K562 (cell line): ENCODE data around the gene PI16. TPM values are rescaled to one million over a fixed set of nuclear protein-coding genes. Genes with fewer than 3 reads are reported as not detected.

Experiments
- ATAC-seq: fragments of 200-7000 bp; cut with Tn5 transposase; 3 replicates; pipeline ENCODE4 v1.9.1; 2020; ENCODE audit warnings: moderate library complexity
- BruUV-seq: library from RNA; stranded (reverse); fragments of 400-500 nt; replicated peaks from 2 replicates; lab custom pipeline; 2021; lab: Mats Ljungman, UMichigan
- CTCF ChIA-PET: fragments of 300-600 bp; formaldehyde crosslinking; extraction: SDS; loops from one replicate; lab custom pipeline; 2021; ENCODE audit warnings: low intra/inter-chr PET ratio; lab: Yijun Ruan, JAX
- POLR2A ChIA-PET: fragments of 300-600, 350-650 bp; sonication (Branson Sonifier 250); formaldehyde crosslinking; extraction: SDS; loops from one replicate; lab custom pipeline; 2021; ENCODE audit warnings: antibody characterized with exemption, inconsistent platforms; lab: Yijun Ruan, JAX
- DNase-seq, 4 experiments: peaks; one replicate each; pipeline versions ENCODE4 v3.0.0 to v3.0.0-alpha.2; 2011 to 2018; ENCODE audit warnings: low spot score in 3 of 4, mixed read lengths in 3 of 4; ENCODE audit errors: extremely low read depth in 1 of 4
- FAIRE-seq: peaks from 2 replicates; lab custom pipeline; 2011; peaks lifted over from hg19 to GRCh38; lab: Jason Lieb, UNC
- H2AFZ ChIP-seq: 2 replicates; pipeline ENCODE4 v1.6.0; 2011; ENCODE audit warnings: low read depth, low read length, control low read depth, inconsistent platforms
- H3K27ac ChIP-seq: fragments of 200-600 bp; 3 replicates; pipeline ENCODE4 v1.8.0; 2011; ENCODE audit warnings: low read depth, mild to moderate bottlenecking, control low read depth, inconsistent platforms, low read length, moderate library complexity, mixed read lengths; ENCODE audit errors: extremely low read depth
- H3K27me3 ChIP-seq, 2 experiments: fragments of 300-600 bp in 1 of 2; 2 replicates in 1 of 2; 3 replicates in 1 of 2; pipeline versions ENCODE4 v1.6.0 to v1.8.0; 2011; ENCODE audit warnings: inconsistent platforms in 2 of 2, low read length in 2 of 2, mild to moderate bottlenecking in 1 of 2, mixed read lengths in 1 of 2, moderate library complexity in 1 of 2; ENCODE audit not compliant: control insufficient read depth in 2 of 2, insufficient read depth in 2 of 2
- H3K36me3 ChIP-seq: fragments of 300-600 bp; 3 replicates; pipeline ENCODE4 v1.8.0; 2011; ENCODE audit warnings: mild to moderate bottlenecking, low read length, inconsistent platforms; ENCODE audit not compliant: control insufficient read depth, insufficient read depth
- H3K4me1 ChIP-seq, 2 experiments: fragments of 200-600 bp in 1 of 2; replicated peaks in 1 of 2; 2 replicates in 1 of 2; 3 replicates in 1 of 2; pipeline versions ENCODE4 v1.5.1 to v1.8.0; 2011; ENCODE audit warnings: inconsistent platforms in 2 of 2, low read length in 2 of 2, mild to moderate bottlenecking in 1 of 2, mixed read lengths in 1 of 2, moderate library complexity in 1 of 2; ENCODE audit not compliant: control insufficient read depth in 2 of 2, insufficient read depth in 2 of 2
- H3K4me2 ChIP-seq: 2 replicates; pipeline ENCODE4 v1.6.1; 2011; ENCODE audit warnings: low read length, control low read depth, inconsistent platforms, mixed read lengths; ENCODE audit not compliant: insufficient read depth
- H3K4me3 ChIP-seq: fragments of 200-600 bp; sonication (generic), shearing (Covaris generic); 2 replicates; pipeline ENCODE4 v1.5.1; 2016; ENCODE audit warnings: control low read depth, inconsistent platforms
- H3K79me2 ChIP-seq: fragments of 200-600 bp; 3 replicates; pipeline ENCODE4 v1.8.0; 2011; ENCODE audit warnings: low read length, inconsistent platforms; ENCODE audit not compliant: control insufficient read depth, insufficient read depth
- H3K9ac ChIP-seq, 2 experiments: 2 replicates each; pipeline versions ENCODE4 v1.6.0 to v1.6.1; 2011; ENCODE audit warnings: low read depth in 2 of 2, low read length in 2 of 2, control low read depth in 1 of 2, inconsistent platforms in 1 of 2, mild to moderate bottlenecking in 1 of 2, mixed read lengths in 1 of 2; ENCODE audit not compliant: insufficient read depth in 1 of 2
- H3K9me1 ChIP-seq: one replicate; pipeline ENCODE4 v1.6.0; 2011; ENCODE audit warnings: inconsistent platforms, mild to moderate bottlenecking, low read length, moderate library complexity; ENCODE audit not compliant: control insufficient read depth, insufficient read depth
- H3K9me3 ChIP-seq: replicated peaks from 2 replicates; pipeline ENCODE4 v1.5.1; 2011; ENCODE audit warnings: low read depth, low read length, inconsistent platforms; ENCODE audit not compliant: control insufficient read depth, insufficient read depth
- H4K20me1 ChIP-seq: replicated peaks from 2 replicates; pipeline ENCODE4 v1.6.1; 2011; ENCODE audit warnings: low read length, inconsistent platforms, mixed read lengths; ENCODE audit not compliant: control insufficient read depth, insufficient read depth
- BRD9 ChIP-seq: fragments of 450-650 bp; IDR thresholded peaks from 2 replicates; pipeline ENCODE4 v1.6.1; 2018; ENCODE audit warnings: low read depth; ENCODE audit not compliant: partially characterized antibody
- CBFA2T3 ChIP-seq: fragments of 450-650 bp; IDR thresholded peaks from 2 replicates; pipeline ENCODE4 v1.6.1; 2017
- FOS ChIP-seq: IDR thresholded peaks from 3 replicates; pipeline ENCODE4 v1.6.1; 2011; ENCODE audit not compliant: insufficient read length; ENCODE audit errors: extremely low read depth
- FOXA1 ChIP-seq: fragments of 450-650 bp; IDR thresholded peaks from 2 replicates; pipeline ENCODE4 v1.6.1; 2016; ENCODE audit warnings: mild to moderate bottlenecking, borderline replicate concordance
- MAFG ChIP-seq: fragments of 450-650 bp; conservative IDR thresholded peaks from 2 replicates; pipeline ENCODE4 v1.6.1; 2016; ENCODE audit warnings: missing genetic modification characterization, missing compliant biosample characterization
- SMARCA4 ChIP-seq: fragments of 450-650 bp; IDR thresholded peaks from 2 replicates; pipeline ENCODE4 v1.6.1; 2016
- TCF7 ChIP-seq: sonication (generic); IDR thresholded peaks from 2 replicates; pipeline ENCODE4 v1.6.1; 2016; ENCODE audit warnings: antibody characterized with exemption, borderline replicate concordance
- TEAD1 ChIP-seq, 2 experiments: fragments of 450-650 bp in 1 of 2; sonication (generic) in 1 of 2; formaldehyde crosslinking; IDR thresholded peaks; 2 replicates each; pipeline versions ENCODE4 v1.4.0 to v1.8.0; 2020 to 2022; ENCODE audit warnings: mild to moderate bottlenecking in 2 of 2, missing genetic modification reagents in 1 of 2
- USF2 ChIP-seq: sonication (generic); formaldehyde crosslinking; IDR thresholded peaks from 2 replicates; pipeline ENCODE4 v1.5.0; 2020; ENCODE audit warnings: missing genetic modification reagents
- ZC3H8 ChIP-seq: fragments of 450-650 bp; IDR thresholded peaks from 2 replicates; pipeline ENCODE4 v1.6.1; 2017
- ZMIZ1 ChIP-seq, 2 experiments: fragments of 150-350 bp in 1 of 2; IDR thresholded peaks; 2 replicates each; pipeline ENCODE4 v1.6.1; 2012 to 2016; ENCODE audit warnings: low read depth in 2 of 2, low read length in 2 of 2, mild to moderate bottlenecking in 1 of 2, moderate library complexity in 1 of 2
- ZNF586 ChIP-seq: fragments of 450-650 bp; formaldehyde crosslinking; conservative IDR thresholded peaks from 2 replicates; pipeline ENCODE4 v1.4.0; 2020; ENCODE audit warnings: mild to moderate bottlenecking, moderate library complexity
- ZNF609 ChIP-seq: sonication (generic); formaldehyde crosslinking; IDR thresholded peaks from 2 replicates; pipeline ENCODE4 v1.8.1; 2023; ENCODE audit warnings: missing genetic modification reagents, mild to moderate bottlenecking, borderline replicate concordance
- ZNF764 ChIP-seq: fragments of 250-450 bp; sonication (Bioruptor Pico); IDR thresholded peaks from 2 replicates; pipeline ENCODE4 v1.4.0; 2020; ENCODE audit warnings: low read depth, mild to moderate bottlenecking, moderate library complexity
- WGBS: fragments of 100-300 bp; shearing (Covaris generic); methylation state at CpG from one replicate; pipeline ENCODE4 v1.1.6; 2016; ENCODE audit warnings: low coverage, mixed read lengths; ENCODE audit not compliant: insufficient coverage; ENCODE audit errors: missing lambda C conversion rate; 5-methylcytosine and 5-hydroxymethylcytosine counted together
- in situ Hi-C: fragments of 300-500 bp; cut with MboI; formaldehyde crosslinking; loops from 4 replicates; pipeline ENCODE4 v1.15.0; 2018; ENCODE audit warnings: inconsistent platforms, mixed read lengths
- intact Hi-C: fragments of 100-400 bp; cut with micrococcal nuclease; formaldehyde crosslinking; loops from 2 replicates; pipeline ENCODE4 v1.14.2; 2022
- polyA plus RNA-seq, 8 experiments: library from polyadenylated mRNA; depleted of rRNA in 4 of 8; stranded (reverse) in 5 of 8; unstranded in 3 of 8; fragments of >200 nt; fragmentation: Nextera tagmentation in 2 of 8; fragmentation: Illumina TruSeq in 1 of 8; extraction: Ambion mirVana in 2 of 8; extraction: Trizol in 1 of 8; gene quantifications; 2 replicates each; pipeline versions ENCODE4 v1.2.1 to v1.2.3, GENCODE V29; 2011 to 2014; ENCODE audit warnings: inconsistent platforms in 1 of 8, missing spikeins in 1 of 8
- total RNA-seq, 7 experiments: library from RNA; depleted of rRNA in 6 of 7; stranded (reverse); fragments of >200 nt in 6 of 7; fragmentation: Illumina TruSeq in 2 of 7; extraction: Trizol in 2 of 7; gene quantifications; 2 replicates each; pipeline versions ENCODE4 v1.2.1 to v1.2.3, GENCODE V29; 2011 to 2021; ENCODE audit warnings: low replicate concordance in 1 of 7

Gene PI16
- total and polyA plus RNA-seq, 9 of the 15 experiments (the other 6 are each of a cell fraction or from before 2014, with no cell fraction given), result 0.06 to 0.18 TPM; not detected in 7

GRCh38 chr6:36946526-36946925 lies 8.0 kb upstream of the PI16 start:
- Histone ChIP-seq H3K9me3 (no peaks in the 10 kb centered on the region), H3K4me2 (no peak overlapping the region), H2AFZ (no peak overlapping the region), H3K36me3 (no peaks in the 10 kb centered on the region), H4K20me1 (peaks cover 2% of the 10 kb centered on the region; the same call in 1 of the 2 replicates), H3K9me1 (no peaks in the 10 kb centered on the region), H3K4me1 (no peaks in the 10 kb centered on the region), H3K79me2 (no peaks in the 10 kb centered on the region), H3K27ac (no peak overlapping the region), H3K27me3 (peaks cover 24 to 59% of the 10 kb centered on the region in 2 experiments), H3K9ac (no peak overlapping the region), H3K4me3 (no peak overlapping the region)
- POLR2A ChIA-PET, result interaction anchor here (0.6 to 0.9 kb wide), 2 partner anchors 59 to 139 kb away, joined by 3 read pairs; no protein-coding TSS in a partner anchor
- in situ Hi-C loops, result no loop called here
- intact Hi-C loops, result no loop called here
- TF ChIP-seq ZMIZ1 (IDR thresholded peaks at IDR 0.05; ENCODE audit: low read depth in 2 of 2, low read length in 2 of 2) (no peak), FOXA1 (no peak), ZC3H8 (no peak), ZNF764 (CRISPR knock-in tag) (no peak), TEAD1 (CRISPR knock-in tag; IDR thresholded peaks at IDR 0.05) (no peak), SMARCA4 (no peak), USF2 (CRISPR knock-in tag) (no peak), TCF7 (no peak), BRD9 (no peak), FOS (no peak), ZNF609 (CRISPR knock-in tag) (no peak), ZNF586 (no peak), MAFG (tag) (no peak), CBFA2T3 (no peak)
- WGBS, result 4% methylated on average over 4 of the region's 4 CpGs
- ATAC-seq (no peak), FAIRE-seq (no peak), DNase-seq (peak in 1 of 4 experiments; percentile 4)
- no TSS peak for BruUV-seq
- CTCF ChIA-PET, result no interaction called here
